ENCODE data around the gene CALB2. TPM values are rescaled to one million over a fixed set of nuclear protein-coding genes. Genes with fewer than 3 reads are reported as not detected.

Gene CALB2
- total and polyA plus RNA-seq, 2 donors from 2014 or later = 1.4 TPM; not detected in 1

- Histone ChIP-seq H3K4me3 (ENCODE audit: low read length in 3 of 3) (no peak overlapping the region), H3K36me3 (ENCODE audit: control insufficient read depth in 2 of 3, insufficient read depth in 3 of 3, low read length in 3 of 3) (no peaks in the 10 kb centered on the region), H3K4me1 (ENCODE audit: control insufficient read depth in 2 of 3, insufficient read depth in 2 of 3, low read depth in 1 of 3, low read length in 3 of 3) (no peaks in the 10 kb centered on the region), H3K9ac (ENCODE audit: low read length in 3 of 3) (no peak overlapping the region), H3K27me3 (ENCODE audit: control insufficient read depth, insufficient read depth, low read length) (no peaks in the 10 kb centered on the region), H3K9me3 (ENCODE audit: control insufficient read depth in 2 of 3, insufficient read depth in 1 of 3, low read length in 3 of 3) (no peaks in the 10 kb centered on the region), H3K27ac (ENCODE audit: low read depth in 2 of 2, low read length in 2 of 2) (no peak overlapping the region)
- TF ChIP-seq CTCF (IDR thresholded peaks at IDR 0.05; ENCODE audit: borderline replicate concordance, extremely low read depth, insufficient read depth) = peak; percentile 17
- intact Hi-C loops (cut with DNase I) = no loop called here
- DNase-seq = peak in 4 of 5 donors; percentile 31 to 54 (median 44)
- FAIRE-seq = no peak
Measured at GRCh38 chr16:71367241-71367976, 8.9 kb downstream of the CALB2 start.

DNA sequence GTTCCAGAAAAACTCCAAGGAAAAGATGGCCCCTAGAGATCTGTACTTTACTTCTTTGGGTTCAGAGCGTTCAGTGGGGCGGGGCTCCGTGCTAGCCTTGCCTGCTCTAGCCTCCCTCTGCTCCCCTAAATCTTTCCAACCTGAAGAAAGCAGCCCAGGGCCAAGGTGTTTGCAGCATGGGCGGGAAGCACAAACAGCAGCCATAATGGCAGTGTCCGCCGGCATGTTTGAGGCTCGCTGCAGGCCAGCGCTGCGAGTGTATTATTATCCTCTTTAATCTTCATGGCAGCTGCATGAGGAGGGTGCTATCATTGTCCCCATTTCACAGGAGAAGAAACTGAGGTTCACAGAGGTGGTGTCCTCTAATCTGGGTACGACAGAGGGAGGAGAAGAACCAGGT is 10.4 kb downstream of the CALB2 start:
- H3K4me1 ChIP-seq (ENCODE audit: control insufficient read depth in 2 of 3, insufficient read depth in 2 of 3, low read depth in 1 of 3, low read length in 3 of 3) = no peaks in the 10 kb centered on the region
- no peak for DNase-seq
- H3K36me3 ChIP-seq (ENCODE audit: control insufficient read depth in 2 of 3, insufficient read depth in 3 of 3, low read length in 3 of 3) = no peaks in the 10 kb centered on the region
- no peak for FAIRE-seq
- intact Hi-C loops (cut with DNase I) = no loop called here
- no peak overlapping the region for H3K4me3 ChIP-seq (ENCODE audit: low read length in 3 of 3)
- H3K9ac ChIP-seq (ENCODE audit: low read length in 3 of 3) = no peak overlapping the region
- TF ChIP-seq CTCF (IDR thresholded peaks at IDR 0.05; ENCODE audit: borderline replicate concordance, extremely low read depth, insufficient read depth) = no peak
- H3K9me3 ChIP-seq (ENCODE audit: control insufficient read depth in 2 of 3, insufficient read depth in 1 of 3, low read length in 3 of 3) = no peaks in the 10 kb centered on the region
- no peaks in the 10 kb centered on the region for H3K27me3 ChIP-seq (ENCODE audit: control insufficient read depth, insufficient read depth, low read length)
- H3K27ac ChIP-seq (ENCODE audit: low read depth in 2 of 2, low read length in 2 of 2) = no peak overlapping the region

DNA sequence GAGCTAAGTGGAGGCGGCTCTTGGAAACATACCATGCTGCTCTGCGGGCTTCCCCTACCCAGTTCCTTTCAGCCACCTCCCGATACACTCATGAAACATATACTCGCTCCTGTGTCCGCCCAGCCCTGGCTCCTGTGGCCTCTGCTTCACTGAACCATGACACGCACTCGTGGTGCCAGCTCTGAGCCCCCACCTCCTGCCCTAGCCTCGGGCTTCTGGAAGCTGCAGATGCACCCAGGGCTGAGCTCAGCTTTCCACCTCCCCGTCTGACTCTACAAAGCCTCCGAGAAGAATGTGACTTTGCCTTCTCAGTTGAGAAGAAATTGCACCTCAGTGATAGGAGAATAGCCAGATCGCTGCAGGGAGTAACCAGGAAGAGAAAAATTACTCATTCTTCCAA is 11.0 kb downstream of the CALB2 start:
- Histone ChIP-seq H3K27me3 (ENCODE audit: control insufficient read depth, insufficient read depth, low read length) (no peaks in the 10 kb centered on the region), H3K36me3 (ENCODE audit: control insufficient read depth in 2 of 3, insufficient read depth in 3 of 3, low read length in 3 of 3) (no peaks in the 10 kb centered on the region), H3K27ac (ENCODE audit: low read depth in 2 of 2, low read length in 2 of 2) (no peak overlapping the region), H3K4me1 (ENCODE audit: control insufficient read depth in 2 of 3, insufficient read depth in 2 of 3, low read depth in 1 of 3, low read length in 3 of 3) (no peaks in the 10 kb centered on the region), H3K9me3 (ENCODE audit: control insufficient read depth in 2 of 3, insufficient read depth in 1 of 3, low read length in 3 of 3) (no peaks in the 10 kb centered on the region), H3K9ac (ENCODE audit: low read length in 3 of 3) (no peak overlapping the region), H3K4me3 (ENCODE audit: low read length in 3 of 3) (no peak overlapping the region)
- DNase-seq = peak in 3 of 5 donors; percentile 36 to 40 (median 39)
- TF ChIP-seq CTCF (IDR thresholded peaks at IDR 0.05; ENCODE audit: borderline replicate concordance, extremely low read depth, insufficient read depth) = no peak
- intact Hi-C loops (cut with DNase I) = no loop called here
- FAIRE-seq = no peak

Data from kidney (tissue), 14 donors.